ENCODE results near the gene ZSCAN30.

- no peak for TF ChIP-seq CTCF (IDR thresholded peaks at IDR 0.05)
- no peak for TF ChIP-seq POLR2A (IDR thresholded peaks at IDR 0.05)
Observed at GRCh38 chr18:35256947-35257346, 33.1 kb downstream of the ZSCAN30 start.

Measured in heart left ventricle (tissue), 13 donors.